SJSA1 (cell line): Measurements from ENCODE around the gene NCOA4. TPM values are rescaled to one million over a fixed set of nuclear protein-coding genes. Genes with fewer than 3 reads are reported as not detected.
A peak's percentile ranks its signal among the peaks of the same experiment; 100 is the strongest.
"Not testable (repeated sequence)": the region's sequence is repeated elsewhere in the genome, so short reads cannot be mapped to it uniquely, and the experiment has no call there.

ENCODE experiments used
- DNase-seq, 2 experiments: peaks; one replicate each; pipeline ENCODE4 v3.0.0-alpha.2; 2015 to 2020; ENCODE audit warnings: low spot score in 2 of 2, low read depth in 1 of 2
- H3K27ac ChIP-seq: fragments of 250-450 bp; sonication (Bioruptor Pico); 2 replicates; pipeline ENCODE4 v1.5.1; 2020; ENCODE audit warnings: mild to moderate bottlenecking, moderate library complexity
- H3K27me3 ChIP-seq: fragments of 250-450 bp; sonication (Bioruptor Pico); replicated peaks from 2 replicates; pipeline ENCODE4 v1.5.1; 2020; ENCODE audit warnings: mild to moderate bottlenecking, moderate library complexity
- H3K36me3 ChIP-seq: fragments of 250-450 bp; sonication (Bioruptor Pico); 2 replicates; pipeline ENCODE4 v1.5.1; 2020; ENCODE audit warnings: mild to moderate bottlenecking
- H3K4me1 ChIP-seq: fragments of 250-450 bp; sonication (Bioruptor Pico); replicated peaks from 2 replicates; pipeline ENCODE4 v1.6.1; 2021; ENCODE audit warnings: mild to moderate bottlenecking
- H3K4me3 ChIP-seq: fragments of 250-450 bp; sonication (Bioruptor Pico); 2 replicates; pipeline ENCODE4 v1.5.1; 2020; ENCODE audit warnings: mild to moderate bottlenecking
- H3K9me3 ChIP-seq: fragments of 250-450 bp; sonication (Bioruptor Pico); replicated peaks from 2 replicates; pipeline ENCODE4 v1.5.1; 2020; ENCODE audit warnings: mild to moderate bottlenecking
- total RNA-seq: library from RNA; depleted of rRNA; stranded (reverse); fragments of >200 nt; shearing (Covaris generic); gene quantifications from 2 replicates; pipeline ENCODE4 v1.2.3, GENCODE V29; 2014; rRNA removed

The NCOA4 gene
- total RNA-seq, 1 experiment from 2014 or later: 245 TPM

DNA sequence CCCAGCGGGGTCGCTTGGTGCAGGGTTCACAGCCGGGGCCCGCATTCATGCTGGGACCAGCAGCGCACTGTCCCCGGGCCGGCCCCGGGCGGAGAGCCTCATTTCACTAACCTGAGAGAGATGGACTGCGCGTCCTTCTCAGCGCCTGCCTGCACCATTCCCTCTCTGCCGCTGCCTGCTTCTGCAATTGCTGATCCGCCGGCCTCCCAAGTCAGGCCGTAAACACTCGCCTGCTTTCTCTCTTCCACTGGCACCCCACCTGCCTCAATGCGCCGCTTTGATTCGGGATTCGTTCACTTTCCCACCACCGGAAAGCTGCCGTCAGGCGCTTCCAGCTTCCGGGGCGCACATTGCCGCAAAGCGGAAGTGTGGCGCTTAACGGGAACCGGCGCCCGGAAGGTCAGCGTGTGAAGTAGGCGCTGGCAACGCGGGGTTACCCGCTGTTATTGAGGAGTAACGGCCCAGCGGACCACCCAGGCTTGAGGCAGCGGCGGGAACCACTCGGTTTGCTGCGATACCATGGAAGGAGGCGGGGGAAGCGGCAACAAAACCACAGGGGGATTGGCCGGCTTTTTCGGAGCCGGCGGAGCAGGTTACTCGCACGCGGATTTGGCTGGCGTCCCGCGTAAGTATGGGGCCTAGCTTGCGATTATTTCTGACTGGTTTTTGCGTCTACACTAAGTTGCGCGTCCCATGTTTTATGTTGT is 58.2 kb downstream of the NCOA4 start, which contains the start of gene TIMM23:
Gene TIMM23, plus strand, starts transcription at position 384 of the 707 bp plus-strand sequence. Its CDS starts 136 bp downstream, at position 520.
- Histone ChIP-seq H3K4me3 (peak within 1 kb of the TSS; percentile 53), H3K27ac (peak within 1 kb of the TSS; percentile 49)
- H3K36me3 ChIP-seq, H3K9me3 ChIP-seq, H3K4me1 ChIP-seq, H3K27me3 ChIP-seq: not testable (repeated sequence)
- peak; percentile 84 to 87 for DNase-seq

GRCh38 chr10:45971742-45972105 is 58.7 kb downstream of the NCOA4 start:
- not testable (repeated sequence) for H3K4me1 ChIP-seq, H3K9me3 ChIP-seq, H3K36me3 ChIP-seq, H3K27me3 ChIP-seq, DNase-seq
- Histone ChIP-seq H3K4me3 (peak overlapping the region; percentile 53), H3K27ac (peak overlapping the region; percentile 49; the same call in 1 of the 2 replicates)

GRCh38 chr10:45971019-45971418 is 59.4 kb downstream of the NCOA4 start:
- H3K4me1 ChIP-seq, H3K27me3 ChIP-seq, DNase-seq, H3K27ac ChIP-seq, H3K4me3 ChIP-seq, H3K9me3 ChIP-seq, H3K36me3 ChIP-seq: not testable (repeated sequence)

GRCh38 chr10:45962686-45963452 is 67.6 kb downstream of the NCOA4 start:
- not testable (repeated sequence) for H3K27me3 ChIP-seq, H3K4me1 ChIP-seq, H3K4me3 ChIP-seq, H3K36me3 ChIP-seq, H3K9me3 ChIP-seq, H3K27ac ChIP-seq, DNase-seq

- H3K9me3 ChIP-seq, H3K27me3 ChIP-seq, H3K4me3 ChIP-seq, H3K27ac ChIP-seq, H3K4me1 ChIP-seq, H3K36me3 ChIP-seq, DNase-seq: not testable (repeated sequence)
Observed at GRCh38 chr10:45957928-45958327, 72.5 kb downstream of the NCOA4 start.

GRCh38 chr10:45956634-45957033 is 73.8 kb downstream of the NCOA4 start:
- not testable (repeated sequence) for H3K4me3 ChIP-seq, H3K9me3 ChIP-seq, DNase-seq, H3K27ac ChIP-seq, H3K27me3 ChIP-seq, H3K4me1 ChIP-seq, H3K36me3 ChIP-seq

Other genes with a start within 250 kb of the NCOA4 start
- gene AGAP4, start 183.1 kb downstream of the NCOA4 start, total RNA-seq: 13.0 and 15.9 TPM in 2 replicates
- 163 and 170 TPM in 2 replicates for gene TIMM23, start 58.1 kb downstream of the NCOA4 start, total RNA-seq
- gene MSMB, start 15.6 kb upstream of the NCOA4 start, total RNA-seq: not detected in 2 replicates